Inferior parietal cortex (tissue), 1 donor: Measurements from ENCODE around the gene CCDC182.

Source experiments
- DNase-seq: peaks from one replicate; pipeline ENCODE4 v3.0.0-alpha.2; 2016; ENCODE audit errors: extremely low spot score

CCDC182 gene

GRCh38 chr17:57727630-57728175, 17.4 kb downstream of the CCDC182 start:
- no peak for DNase-seq

- no peak for DNase-seq
These were observed 18.3 kb downstream of the CCDC182 start for GRCh38 chr17:57726838-57727237.

- no peak for DNase-seq
These were observed 18.8 kb downstream of the CCDC182 start for GRCh38 chr17:57726213-57726790.

GRCh38 chr17:57724729-57725125, 20.4 kb downstream of the CCDC182 start:
- no peak for DNase-seq

- no peak for DNase-seq
These were observed 20.9 kb downstream of the CCDC182 start for GRCh38 chr17:57724026-57724728.

GRCh38 chr17:57723427-57724025, 21.6 kb downstream of the CCDC182 start:
- DNase-seq, result no peak

- DNase-seq, result no peak
These were observed 22.4 kb downstream of the CCDC182 start for GRCh38 chr17:57722704-57723043.

GRCh38 chr17:57721967-57722703, 23.0 kb downstream of the CCDC182 start:
- DNase-seq, result no peak

GRCh38 chr17:57720386-57721035, 24.6 kb downstream of the CCDC182 start:
- no peak for DNase-seq

- no peak for DNase-seq
These were observed 26.2 kb downstream of the CCDC182 start for GRCh38 chr17:57718878-57719277.

GRCh38 chr17:57715981-57716380, 29.1 kb downstream of the CCDC182 start:
- DNase-seq, result no peak

- DNase-seq, result no peak
These were observed 30.4 kb downstream of the CCDC182 start for GRCh38 chr17:57714665-57715180.

- DNase-seq, result no peak
These were observed 32.0 kb downstream of the CCDC182 start for GRCh38 chr17:57713140-57713539.

GRCh38 chr17:57708410-57708809, 36.7 kb downstream of the CCDC182 start:
- DNase-seq, result no peak

GRCh38 chr17:57707892-57708291, 37.2 kb downstream of the CCDC182 start:
- DNase-seq, result peak; percentile 7

GRCh38 chr17:57706761-57707160, 38.3 kb downstream of the CCDC182 start:
- no peak for DNase-seq

- peak; percentile 5 for DNase-seq
These were observed 39.0 kb downstream of the CCDC182 start for GRCh38 chr17:57705921-57706695.

GRCh38 chr17:57704448-57704847, 40.7 kb downstream of the CCDC182 start:
- DNase-seq, result no peak

- DNase-seq, result no peak
These were observed 41.8 kb downstream of the CCDC182 start for GRCh38 chr17:57703273-57703672.

GRCh38 chr17:57701124-57701523, 44.0 kb downstream of the CCDC182 start:
- DNase-seq, result no peak

- DNase-seq, result no peak
These were observed 45.3 kb downstream of the CCDC182 start for GRCh38 chr17:57699751-57700219.
